Measurements from ENCODE around the gene RND1. TPM values are rescaled to one million over a fixed set of nuclear protein-coding genes. Genes with fewer than 3 reads are reported as not detected.

Gene RND1
- total and polyA plus RNA-seq, 2 of the 13 experiments (the other 11 are each of a cell fraction or from before 2014, with no cell fraction given) = 1.8 to 1.9 TPM

GRCh38 chr12:48824905-48825304, 40.8 kb downstream of the RND1 start:
- Histone ChIP-seq H4K20me1 (ENCODE audit: insufficient read depth, low read length) (no peaks in the 10 kb centered on the region; the same call in 1 of the 2 replicates), H3K4me1 (ENCODE audit: insufficient read depth, low read length) (no peaks in the 10 kb centered on the region), H3K4me2 (ENCODE audit: low read depth, low read length) (no peak overlapping the region), H3K79me2 (ENCODE audit: insufficient read depth, low read length) (no peaks in the 10 kb centered on the region), H3K27me3 (ENCODE audit: control insufficient read depth in 1 of 2, insufficient read depth in 2 of 2, low read length in 2 of 2) (peaks cover 4 to 53% of the 10 kb centered on the region in 2 experiments; a peak in 4 of 5 replicates), H3K4me3 (replicated peaks in 1 of 3; ENCODE audit: insufficient read depth in 1 of 3, low read depth in 2 of 3, low read length in 3 of 3) (no peak overlapping the region), H3K9ac (ENCODE audit: insufficient read depth, low read depth, low read length) (no peak overlapping the region), H3K9me3 (ENCODE audit: low read length) (no peaks in the 10 kb centered on the region), H3K36me3 (replicated peaks in 1 of 2; ENCODE audit: control insufficient read depth in 1 of 2, insufficient read depth in 2 of 2, low read length in 2 of 2) (peaks cover 2 to 7% of the 10 kb centered on the region in 2 experiments; a peak in 3 of 5 replicates), H2AFZ (ENCODE audit: low read length) (no peak overlapping the region), H3K27ac (ENCODE audit: extremely low read length, insufficient read depth, low read length) (no peak overlapping the region)
- WGBS (ENCODE audit: low lambda C conversion rate) = no CpG with 5 or more reads among the region's 4 CpGs
- no peak for DNase-seq (ENCODE audit: low spot score)
- BruUV-seq (replicated peaks) = no TSS peak
- in situ Hi-C loops (cut with HindIII; ENCODE audit: extremely low pct_ligation_motif_present, low pct_unique_long_range_greater_than_20kb) = no loop called here
- intact Hi-C loops (cut with micrococcal nuclease; ENCODE audit: unreplicated experiment) = no loop called here
- POLR2A ChIA-PET = no interaction called here
- no peak for TF ChIP-seq ZNF616 (CRISPR knock-in tag; IDR thresholded peaks at IDR 0.05; ENCODE audit: low read depth)
- TF ChIP-seq ZSCAN30 (CRISPR knock-in tag; IDR thresholded peaks at IDR 0.05) = no peak
- TF ChIP-seq MTF2 (CRISPR knock-in tag; IDR thresholded peaks at IDR 0.05; ENCODE audit: borderline replicate concordance) = no peak
- FAIRE-seq = no peak
- CTCF ChIA-PET (ENCODE audit: low intra/inter-chr PET ratio, low total read pairs) = no interaction called here
- no peak for ATAC-seq

GRCh38 chr12:48824112-48824511, 41.6 kb downstream of the RND1 start:
- no peak for DNase-seq (ENCODE audit: low spot score)
- no peak overlapping the region for H3K27ac ChIP-seq (ENCODE audit: extremely low read length, insufficient read depth, low read length)
- FAIRE-seq = no peak
- H3K4me2 ChIP-seq (ENCODE audit: low read depth, low read length) = no peak overlapping the region
- no peaks in the 10 kb centered on the region for H3K79me2 ChIP-seq (ENCODE audit: insufficient read depth, low read length)
- H3K4me1 ChIP-seq (ENCODE audit: insufficient read depth, low read length) = no peaks in the 10 kb centered on the region
- peaks cover 6 to 61% of the 10 kb centered on the region in 2 experiments; a peak in 4 of 5 replicates for H3K27me3 ChIP-seq (ENCODE audit: control insufficient read depth in 1 of 2, insufficient read depth in 2 of 2, low read length in 2 of 2)
- CTCF ChIA-PET (ENCODE audit: low intra/inter-chr PET ratio, low total read pairs) = no interaction called here
- in situ Hi-C loops (cut with HindIII; ENCODE audit: extremely low pct_ligation_motif_present, low pct_unique_long_range_greater_than_20kb) (no loop called here), intact Hi-C loops (cut with micrococcal nuclease; ENCODE audit: unreplicated experiment) (no loop called here)
- H3K4me3 ChIP-seq (replicated peaks in 1 of 3; ENCODE audit: insufficient read depth in 1 of 3, low read depth in 2 of 3, low read length in 3 of 3) = no peak overlapping the region
- WGBS (ENCODE audit: low lambda C conversion rate) = 18% methylated on average over 10 of the region's 12 CpGs
- POLR2A ChIA-PET = no interaction called here
- H4K20me1 ChIP-seq (ENCODE audit: insufficient read depth, low read length) = no peaks in the 10 kb centered on the region; the same call in 1 of the 2 replicates
- no peak for ATAC-seq
- no TSS peak for BruUV-seq (replicated peaks)
- H3K9me3 ChIP-seq (ENCODE audit: low read length) = no peaks in the 10 kb centered on the region
- no peaks in the 10 kb centered on the region; a peak in 1 of 5 replicates for H3K36me3 ChIP-seq (replicated peaks in 1 of 2; ENCODE audit: control insufficient read depth in 1 of 2, insufficient read depth in 2 of 2, low read length in 2 of 2)
- H2AFZ ChIP-seq (ENCODE audit: low read length) = no peak overlapping the region
- no peak overlapping the region for H3K9ac ChIP-seq (ENCODE audit: insufficient read depth, low read depth, low read length)
- TF ChIP-seq ZSCAN31 (CRISPR knock-in tag; IDR thresholded peaks at IDR 0.05; ENCODE audit: low read depth) (no peak), NFIB (CRISPR knock-in tag; IDR thresholded peaks at IDR 0.05; ENCODE audit: borderline replicate concordance) (no peak), HNF4A (CRISPR knock-in tag; IDR thresholded peaks at IDR 0.05) (no peak), NR1H2 (CRISPR knock-in tag; IDR thresholded peaks at IDR 0.05; ENCODE audit: borderline replicate concordance, low read depth) (no peak), ZMAT5 (CRISPR knock-in tag; IDR thresholded peaks at IDR 0.05; ENCODE audit: borderline replicate concordance, low read depth) (no peak), ZNF432 (CRISPR knock-in tag; IDR thresholded peaks at IDR 0.05; ENCODE audit: borderline replicate concordance) (no peak)
- TF ChIP-seq, protein P1, sequence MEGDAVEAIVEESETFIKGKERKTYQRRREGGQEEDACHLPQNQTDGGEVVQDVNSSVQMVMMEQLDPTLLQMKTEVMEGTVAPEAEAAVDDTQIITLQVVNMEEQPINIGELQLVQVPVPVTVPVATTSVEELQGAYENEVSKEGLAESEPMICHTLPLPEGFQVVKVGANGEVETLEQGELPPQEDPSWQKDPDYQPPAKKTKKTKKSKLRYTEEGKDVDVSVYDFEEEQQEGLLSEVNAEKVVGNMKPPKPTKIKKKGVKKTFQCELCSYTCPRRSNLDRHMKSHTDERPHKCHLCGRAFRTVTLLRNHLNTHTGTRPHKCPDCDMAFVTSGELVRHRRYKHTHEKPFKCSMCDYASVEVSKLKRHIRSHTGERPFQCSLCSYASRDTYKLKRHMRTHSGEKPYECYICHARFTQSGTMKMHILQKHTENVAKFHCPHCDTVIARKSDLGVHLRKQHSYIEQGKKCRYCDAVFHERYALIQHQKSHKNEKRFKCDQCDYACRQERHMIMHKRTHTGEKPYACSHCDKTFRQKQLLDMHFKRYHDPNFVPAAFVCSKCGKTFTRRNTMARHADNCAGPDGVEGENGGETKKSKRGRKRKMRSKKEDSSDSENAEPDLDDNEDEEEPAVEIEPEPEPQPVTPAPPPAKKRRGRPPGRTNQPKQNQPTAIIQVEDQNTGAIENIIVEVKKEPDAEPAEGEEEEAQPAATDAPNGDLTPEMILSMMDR (CRISPR knock-in tag; IDR thresholded peaks at IDR 0.05) = no peak
- TF ChIP-seq, protein P2, sequence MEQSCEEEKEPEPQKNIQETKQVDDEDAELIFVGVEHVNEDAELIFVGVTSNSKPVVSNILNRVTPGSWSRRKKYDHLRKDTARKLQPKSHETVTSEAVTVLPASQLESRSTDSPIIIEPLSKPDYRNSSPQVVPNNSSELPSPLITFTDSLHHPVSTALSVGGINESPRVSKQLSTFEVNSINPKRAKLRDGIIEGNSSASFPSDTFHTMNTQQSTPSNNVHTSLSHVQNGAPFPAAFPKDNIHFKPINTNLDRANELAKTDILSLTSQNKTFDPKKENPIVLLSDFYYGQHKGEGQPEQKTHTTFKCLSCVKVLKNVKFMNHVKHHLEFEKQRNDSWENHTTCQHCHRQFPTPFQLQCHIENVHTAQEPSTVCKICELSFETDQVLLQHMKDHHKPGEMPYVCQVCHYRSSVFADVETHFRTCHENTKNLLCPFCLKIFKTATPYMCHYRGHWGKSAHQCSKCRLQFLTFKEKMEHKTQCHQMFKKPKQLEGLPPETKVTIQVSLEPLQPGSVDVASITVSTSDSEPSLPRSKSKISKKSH (CRISPR knock-in tag; IDR thresholded peaks at IDR 0.05; ENCODE audit: borderline replicate concordance) = no peak
- TF ChIP-seq, protein P3, sequence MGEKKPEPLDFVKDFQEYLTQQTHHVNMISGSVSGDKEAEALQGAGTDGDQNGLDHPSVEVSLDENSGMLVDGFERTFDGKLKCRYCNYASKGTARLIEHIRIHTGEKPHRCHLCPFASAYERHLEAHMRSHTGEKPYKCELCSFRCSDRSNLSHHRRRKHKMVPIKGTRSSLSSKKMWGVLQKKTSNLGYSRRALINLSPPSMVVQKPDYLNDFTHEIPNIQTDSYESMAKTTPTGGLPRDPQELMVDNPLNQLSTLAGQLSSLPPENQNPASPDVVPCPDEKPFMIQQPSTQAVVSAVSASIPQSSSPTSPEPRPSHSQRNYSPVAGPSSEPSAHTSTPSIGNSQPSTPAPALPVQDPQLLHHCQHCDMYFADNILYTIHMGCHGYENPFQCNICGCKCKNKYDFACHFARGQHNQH (CRISPR knock-in tag; IDR thresholded peaks at IDR 0.05) = no peak

All from HepG2 (cell line).